ENCODE results near the gene DUSP1. TPM values are rescaled to one million over a fixed set of nuclear protein-coding genes. Genes with fewer than 3 reads are reported as not detected.

The DUSP1 gene
- total RNA-seq, 2 donors from 2014 or later, result 9.2 to 11.0 TPM

GRCh38 chr5:172762214-172763119 lies 8.5 kb downstream of the DUSP1 start:
- Mint-ChIP-seq H3K27me3 (ENCODE audit: insufficient read depth) (peaks cover 20% of the 10 kb centered on the region), H3K36me3 (ENCODE audit: low read depth) (peaks cover 2% of the 10 kb centered on the region), H3K9me3 (no peaks in the 10 kb centered on the region), H3K27ac (no peak overlapping the region), H3K4me3 (no peak overlapping the region), H3K4me1 (peaks cover 18% of the 10 kb centered on the region)
- H3K4me3 ChIP-seq (ENCODE audit: low read length), result no peak overlapping the region
- H3K27ac ChIP-seq (ENCODE audit: low read depth, low read length), result no peak overlapping the region
- no peaks in the 10 kb centered on the region for H3K27me3 ChIP-seq (ENCODE audit: control insufficient read depth, insufficient read depth, low read length, poor library complexity, severe bottlenecking)
- TF ChIP-seq, protein P1, sequence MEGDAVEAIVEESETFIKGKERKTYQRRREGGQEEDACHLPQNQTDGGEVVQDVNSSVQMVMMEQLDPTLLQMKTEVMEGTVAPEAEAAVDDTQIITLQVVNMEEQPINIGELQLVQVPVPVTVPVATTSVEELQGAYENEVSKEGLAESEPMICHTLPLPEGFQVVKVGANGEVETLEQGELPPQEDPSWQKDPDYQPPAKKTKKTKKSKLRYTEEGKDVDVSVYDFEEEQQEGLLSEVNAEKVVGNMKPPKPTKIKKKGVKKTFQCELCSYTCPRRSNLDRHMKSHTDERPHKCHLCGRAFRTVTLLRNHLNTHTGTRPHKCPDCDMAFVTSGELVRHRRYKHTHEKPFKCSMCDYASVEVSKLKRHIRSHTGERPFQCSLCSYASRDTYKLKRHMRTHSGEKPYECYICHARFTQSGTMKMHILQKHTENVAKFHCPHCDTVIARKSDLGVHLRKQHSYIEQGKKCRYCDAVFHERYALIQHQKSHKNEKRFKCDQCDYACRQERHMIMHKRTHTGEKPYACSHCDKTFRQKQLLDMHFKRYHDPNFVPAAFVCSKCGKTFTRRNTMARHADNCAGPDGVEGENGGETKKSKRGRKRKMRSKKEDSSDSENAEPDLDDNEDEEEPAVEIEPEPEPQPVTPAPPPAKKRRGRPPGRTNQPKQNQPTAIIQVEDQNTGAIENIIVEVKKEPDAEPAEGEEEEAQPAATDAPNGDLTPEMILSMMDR (conservative IDR thresholded peaks at IDR 0.05), result no peak
- peaks cover 5% of the 10 kb centered on the region for H3K9me3 ChIP-seq (ENCODE audit: control insufficient read depth, low read length)
- H3K4me1 ChIP-seq (ENCODE audit: control insufficient read depth, insufficient read depth, low read length), result peaks cover 2% of the 10 kb centered on the region
- peak; percentile 69 for DNase-seq
- peaks cover 1% of the 10 kb centered on the region for H3K36me3 ChIP-seq (ENCODE audit: control insufficient read depth, insufficient read depth, low read length)
- WGBS, 2 experiments (ENCODE audit: insufficient coverage in 1 of 2, insufficient read length in 1 of 2), result 95 to 97% methylated on average over 30 to 37 of the region's 37 CpGs
- H3K9ac ChIP-seq (ENCODE audit: extremely low read depth, low read length, poor library complexity, severe bottlenecking), result no peak overlapping the region

- Histone ChIP-seq H3K4me3 (ENCODE audit: low read length) (no peak overlapping the region), H3K4me1 (ENCODE audit: control insufficient read depth, insufficient read depth, low read length) (peaks cover 2% of the 10 kb centered on the region), H3K27me3 (ENCODE audit: control insufficient read depth, insufficient read depth, low read length, poor library complexity, severe bottlenecking) (no peaks in the 10 kb centered on the region), H3K36me3 (ENCODE audit: control insufficient read depth, insufficient read depth, low read length) (no peaks in the 10 kb centered on the region), H3K9me3 (ENCODE audit: control insufficient read depth, low read length) (peaks cover 5% of the 10 kb centered on the region), H3K27ac (ENCODE audit: low read depth, low read length) (no peak overlapping the region), H3K9ac (ENCODE audit: extremely low read depth, low read length, poor library complexity, severe bottlenecking) (no peak overlapping the region)
- Mint-ChIP-seq H3K4me1 (peaks cover 19% of the 10 kb centered on the region), H3K36me3 (ENCODE audit: low read depth) (no peaks in the 10 kb centered on the region), H3K9me3 (no peaks in the 10 kb centered on the region), H3K27ac (no peak overlapping the region), H3K27me3 (ENCODE audit: insufficient read depth) (peaks cover 31% of the 10 kb centered on the region), H3K4me3 (no peak overlapping the region)
- TF ChIP-seq, protein P1 (conservative IDR thresholded peaks at IDR 0.05), result no peak
- WGBS, 2 experiments (ENCODE audit: insufficient coverage in 1 of 2, insufficient read length in 1 of 2), result 94% methylated on average over 2 of the region's 2 CpGs
- DNase-seq, result no peak
Measured at GRCh38 chr5:172760959-172761358, 10.0 kb downstream of the DUSP1 start.

DNA sequence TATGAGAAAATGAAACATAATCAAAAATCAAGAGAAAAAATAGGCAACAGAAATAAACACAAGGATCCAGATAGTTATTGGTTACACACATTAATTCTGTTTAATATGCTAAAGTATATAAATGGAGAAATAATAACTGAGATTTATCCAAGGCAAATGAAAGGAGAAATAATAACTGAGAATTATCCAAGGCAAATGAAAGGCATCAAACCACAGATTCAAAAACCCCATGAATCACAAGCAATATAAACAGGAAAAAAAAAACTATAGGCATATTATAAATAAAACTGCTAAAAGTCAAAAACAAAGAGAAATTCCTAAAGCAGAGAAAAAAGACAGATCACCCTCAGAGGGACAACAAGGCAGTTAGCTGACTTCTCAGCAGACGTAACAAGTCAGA lies 10.9 kb downstream of the DUSP1 start:
- Mint-ChIP-seq H3K9me3 (peaks cover 7% of the 10 kb centered on the region), H3K36me3 (ENCODE audit: low read depth) (no peaks in the 10 kb centered on the region), H3K4me3 (no peak overlapping the region)

More for the DNA sequence above, 10.9 kb downstream of the DUSP1 start:
- peaks cover 12% of the 10 kb centered on the region for H3K9me3 ChIP-seq (ENCODE audit: control insufficient read depth, low read length)
- H3K27ac Mint-ChIP-seq, result no peak overlapping the region
- H3K4me1 Mint-ChIP-seq, result peaks cover 14% of the 10 kb centered on the region
- H3K27me3 ChIP-seq (ENCODE audit: control insufficient read depth, insufficient read depth, low read length, poor library complexity, severe bottlenecking), result no peaks in the 10 kb centered on the region
- H3K27me3 Mint-ChIP-seq (ENCODE audit: insufficient read depth), result peaks cover 31% of the 10 kb centered on the region
- H3K4me1 ChIP-seq (ENCODE audit: control insufficient read depth, insufficient read depth, low read length), result peaks cover 2% of the 10 kb centered on the region
- no peak for DNase-seq
- no peaks in the 10 kb centered on the region for H3K36me3 ChIP-seq (ENCODE audit: control insufficient read depth, insufficient read depth, low read length)
- 89 to 95% methylated on average over 1 of the region's 1 CpG for WGBS, 2 experiments (ENCODE audit: insufficient coverage in 1 of 2, insufficient read length in 1 of 2)
- H3K27ac ChIP-seq (ENCODE audit: low read depth, low read length), result no peak overlapping the region
- TF ChIP-seq, protein P1 (conservative IDR thresholded peaks at IDR 0.05), result no peak
- no peak overlapping the region for H3K9ac ChIP-seq (ENCODE audit: extremely low read depth, low read length, poor library complexity, severe bottlenecking)
- no peak overlapping the region for H3K4me3 ChIP-seq (ENCODE audit: low read length)
